KOPT-K1 (cell line): ENCODE data around the gene COMMD1.
"Not testable (repeated sequence)": the region's sequence is repeated elsewhere in the genome, so short reads cannot be mapped to it uniquely, and the experiment has no call there.

Experiments used
- H3K27ac ChIP-seq: fragments of 200-600 bp; sonication (generic); 2 replicates; pipeline ENCODE4 v1.5.1; 2016; ENCODE audit warnings: antibody characterized with exemption, mild to moderate bottlenecking, low read depth, low read length; ENCODE audit not compliant: poor library complexity, severe bottlenecking
- H3K36me3 ChIP-seq: fragments of 200-600 bp; sonication (generic); 2 replicates; pipeline ENCODE4 v1.5.1; 2017; ENCODE audit warnings: antibody characterized with exemption, mild to moderate bottlenecking, low read length, moderate library complexity; ENCODE audit not compliant: insufficient read depth
- H3K9me3 ChIP-seq: fragments of 200-600 bp; sonication (generic); 2 replicates; pipeline ENCODE4 v1.5.1; 2017; ENCODE audit warnings: antibody characterized with exemption, low read length, mild to moderate bottlenecking; ENCODE audit not compliant: insufficient read depth, poor library complexity, severe bottlenecking

The COMMD1 gene

GRCh38 chr2:62158444-62159121, 253.1 kb downstream of the COMMD1 start:
- Histone ChIP-seq H3K9me3 (peaks cover 12% of the 10 kb centered on the region), H3K27ac (no peak overlapping the region), H3K36me3 (no peaks in the 10 kb centered on the region)

- H3K27ac ChIP-seq, H3K36me3 ChIP-seq, H3K9me3 ChIP-seq: not testable (repeated sequence)
Observed at GRCh38 chr2:62160691-62161090, 255.2 kb downstream of the COMMD1 start.

GRCh38 chr2:62163106-62163831, 257.8 kb downstream of the COMMD1 start:
- Histone ChIP-seq H3K27ac (no peak overlapping the region), H3K9me3 (no peaks in the 10 kb centered on the region), H3K36me3 (no peaks in the 10 kb centered on the region)

DNA sequence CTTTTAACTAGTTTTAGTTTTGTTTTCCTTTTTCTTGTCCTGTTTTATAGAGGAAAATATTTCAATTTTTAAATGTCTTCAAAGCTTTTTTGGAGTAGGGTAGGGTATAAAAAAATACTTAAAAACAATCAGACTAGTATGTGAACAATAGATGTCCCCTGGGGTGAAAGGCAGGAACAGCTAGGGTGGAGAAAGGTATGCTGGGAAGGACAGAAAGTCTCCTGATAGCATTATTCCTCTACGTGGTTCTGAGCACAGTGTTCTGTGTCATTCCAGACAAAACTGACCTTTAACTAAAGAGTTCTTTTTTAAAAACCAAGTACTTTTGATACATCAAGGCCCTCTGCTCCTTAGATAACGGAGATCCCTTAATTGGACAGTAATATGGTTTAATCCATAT, 258.4 kb downstream of the COMMD1 start:
- no peaks in the 10 kb centered on the region for H3K36me3 ChIP-seq
- no peak overlapping the region for H3K27ac ChIP-seq
- no peaks in the 10 kb centered on the region for H3K9me3 ChIP-seq

GRCh38 chr2:62175728-62176127, 270.3 kb downstream of the COMMD1 start:
- Histone ChIP-seq H3K27ac (no peak overlapping the region), H3K9me3 (no peaks in the 10 kb centered on the region)

DNA sequence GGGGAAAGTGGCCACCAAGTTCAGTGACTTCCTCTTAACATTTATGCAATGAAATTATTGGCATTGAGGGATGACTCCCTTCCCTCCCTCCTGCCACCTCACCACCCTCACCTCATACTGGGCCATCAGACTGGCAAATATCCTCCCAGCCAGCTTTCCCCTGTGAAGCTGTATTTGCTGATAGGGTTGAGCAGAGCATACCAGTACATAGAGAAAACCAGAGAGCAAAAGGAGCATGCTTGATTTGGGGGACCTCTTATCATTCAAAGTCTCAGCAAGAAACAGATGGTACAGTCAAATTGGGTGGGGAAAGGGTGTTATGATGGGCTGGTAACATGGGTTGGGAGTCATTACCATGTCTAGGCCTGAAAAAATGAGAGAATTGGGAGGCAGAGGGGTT, 271.3 kb downstream of the COMMD1 start:
- Histone ChIP-seq H3K27ac (peak overlapping the region; percentile 32), H3K9me3 (no peaks in the 10 kb centered on the region), H3K36me3 (no peaks in the 10 kb centered on the region)

More at GRCh38 chr2:62175728-62176127, 270.3 kb downstream of the COMMD1 start:
- no peaks in the 10 kb centered on the region for H3K36me3 ChIP-seq

GRCh38 chr2:62177392-62178049, 272.0 kb downstream of the COMMD1 start:
- peak overlapping the region; percentile 93 for H3K27ac ChIP-seq
- H3K9me3 ChIP-seq: no peaks in the 10 kb centered on the region
- no peaks in the 10 kb centered on the region for H3K36me3 ChIP-seq

- Histone ChIP-seq H3K36me3 (no peaks in the 10 kb centered on the region), H3K9me3 (no peaks in the 10 kb centered on the region), H3K27ac (peak overlapping the region; percentile 93)
Observed at GRCh38 chr2:62178741-62179271, 273.3 kb downstream of the COMMD1 start.

DNA sequence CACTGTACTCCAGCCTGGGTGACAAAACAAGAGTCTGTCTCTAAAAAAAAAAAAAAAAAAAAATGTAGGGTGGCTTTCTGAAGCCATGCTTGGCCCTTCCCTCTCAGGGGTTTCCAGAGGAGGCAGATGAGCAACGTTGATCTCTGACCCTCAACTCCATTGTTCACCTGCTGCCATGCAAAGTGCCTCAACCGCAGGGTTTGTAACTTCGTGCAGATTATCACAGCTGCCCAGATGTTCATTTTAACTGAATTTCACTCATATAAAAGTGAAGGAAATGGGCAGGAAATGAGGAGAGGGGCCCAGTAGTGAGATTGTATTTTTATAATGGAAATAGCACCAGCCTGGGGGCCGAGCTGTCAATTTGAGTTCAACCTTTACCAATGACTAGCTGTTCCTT, 275.5 kb downstream of the COMMD1 start:
- peak overlapping the region; percentile 93 for H3K27ac ChIP-seq
- no peaks in the 10 kb centered on the region for H3K9me3 ChIP-seq
- H3K36me3 ChIP-seq: no peaks in the 10 kb centered on the region

DNA sequence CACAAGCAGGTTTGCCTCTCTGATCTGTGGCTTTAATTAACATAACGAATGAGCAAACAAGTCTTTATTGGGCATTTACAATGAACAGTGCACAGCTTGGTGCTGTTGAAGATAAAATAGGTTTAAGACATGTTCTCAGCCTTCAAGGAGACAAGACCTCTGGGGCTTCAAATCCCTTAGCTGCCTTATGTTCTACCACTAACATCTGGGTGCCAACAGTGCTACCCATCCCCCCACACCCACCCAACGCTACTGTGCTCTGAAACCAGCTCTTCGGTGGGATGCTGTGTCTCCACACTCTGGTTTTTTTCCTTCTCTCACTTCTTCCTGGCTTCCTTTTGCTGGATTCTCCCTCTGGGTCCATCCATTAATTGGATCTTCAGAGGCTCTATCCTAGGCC, 276.4 kb downstream of the COMMD1 start:
- Histone ChIP-seq H3K27ac (peak overlapping the region; percentile 93), H3K36me3 (no peaks in the 10 kb centered on the region), H3K9me3 (no peaks in the 10 kb centered on the region)

DNA sequence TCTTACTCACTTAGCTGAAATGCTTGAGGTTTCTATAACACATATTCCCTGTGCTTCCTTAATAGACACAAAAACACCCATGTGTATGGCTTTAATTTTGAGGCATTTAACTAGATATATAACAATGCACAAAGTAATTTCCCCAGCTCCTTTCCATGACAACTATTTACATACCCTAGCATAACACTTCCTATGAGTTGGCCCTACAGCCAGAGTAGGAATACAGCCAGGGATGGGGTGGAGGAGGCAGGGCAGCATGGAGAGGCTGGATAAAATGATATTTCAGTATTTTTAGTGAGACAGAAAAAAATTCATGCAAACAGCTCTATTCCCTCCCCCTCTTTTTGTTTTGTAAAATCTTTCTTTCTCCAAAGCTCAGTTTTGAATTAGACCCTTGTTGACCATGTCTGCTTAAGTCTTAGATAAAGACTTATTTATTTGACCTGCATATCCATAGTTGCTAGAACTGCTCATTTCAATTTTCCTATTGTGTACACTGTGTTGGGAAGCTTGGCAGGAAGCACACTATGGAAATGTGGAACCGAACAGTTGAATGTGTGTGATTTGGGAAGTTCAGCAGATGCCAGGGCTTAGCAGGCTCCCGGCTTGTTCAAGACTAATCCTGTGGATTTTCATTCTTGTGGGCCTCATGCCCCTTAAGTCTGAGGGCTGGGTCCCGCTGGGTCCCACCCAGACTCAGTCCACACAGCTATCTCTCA, 279.2 kb downstream of the COMMD1 start:
- Histone ChIP-seq H3K36me3 (no peaks in the 10 kb centered on the region), H3K27ac (no peak overlapping the region), H3K9me3 (no peaks in the 10 kb centered on the region)
